Neutrophil (primary cell): Measurements from ENCODE around the gene SRSF6.
"Not testable (repeated sequence)": the region's sequence is repeated elsewhere in the genome, so short reads cannot be mapped to it uniquely, and the experiment has no call there.

Source experiments
- H3K27ac ChIP-seq: fragments of 200-600 bp; sonication (generic); 2 replicates; pipeline ENCODE4 v1.5.1; 2016; ENCODE audit warnings: mild to moderate bottlenecking, moderate library complexity
- H3K27me3 ChIP-seq: fragments of 200-600 bp; sonication (generic); 2 replicates; pipeline ENCODE4 v1.6.0; 2016; ENCODE audit warnings: mild to moderate bottlenecking
- H3K36me3 ChIP-seq: fragments of 200-600 bp; sonication (generic); 2 replicates; pipeline ENCODE4 v1.5.1; 2017
- H3K4me1 ChIP-seq, 2 experiments: fragments of 200-600 bp in 1 of 2; sonication (generic) in 1 of 2; 1 replicate in 1 of 2; 2 replicates in 1 of 2; pipeline versions ENCODE4 v1.5.1 to v1.6.1; 2013 to 2016; ENCODE audit warnings: low read depth in 1 of 2, low read length in 1 of 2, mild to moderate bottlenecking in 1 of 2, moderate library complexity in 1 of 2; ENCODE audit not compliant: control insufficient read depth in 1 of 2, insufficient read depth in 1 of 2
- H3K4me3 ChIP-seq, 2 experiments: fragments of 200-600 bp in 1 of 2; sonication (generic) in 1 of 2; 1 replicate in 1 of 2; 2 replicates in 1 of 2; pipeline ENCODE4 v1.5.1; 2013 to 2016; ENCODE audit warnings: low read depth in 1 of 2, low read length in 1 of 2, mild to moderate bottlenecking in 1 of 2, moderate library complexity in 1 of 2
- H3K9me3 ChIP-seq: fragments of 200-600 bp; sonication (generic); 2 replicates; pipeline ENCODE4 v1.5.1; 2016
- CTCF ChIP-seq: fragments of 200-600 bp; sonication (generic); IDR thresholded peaks from 2 replicates; pipeline ENCODE4 v1.5.1; 2016; ENCODE audit warnings: antibody characterized with exemption

Gene SRSF6

GRCh38 chr20:43477193-43477592 is 19.5 kb downstream of the SRSF6 start:
- H3K9me3 ChIP-seq: no peaks in the 10 kb centered on the region
- H3K27me3 ChIP-seq: peaks cover 4% of the 10 kb centered on the region

GRCh38 chr20:43477619-43478018 is 19.9 kb downstream of the SRSF6 start:
- no peak for TF ChIP-seq CTCF
- Histone ChIP-seq H3K36me3 (no peaks in the 10 kb centered on the region), H3K27me3 (peaks cover 4% of the 10 kb centered on the region), H3K27ac (no peak overlapping the region), H3K4me3 (no peak overlapping the region), H3K9me3 (no peaks in the 10 kb centered on the region), H3K4me1 (no peaks in the 10 kb centered on the region)

More at GRCh38 chr20:43477193-43477592, 19.5 kb downstream of the SRSF6 start:
- H3K36me3 ChIP-seq: no peaks in the 10 kb centered on the region
- H3K4me3 ChIP-seq: no peak overlapping the region
- no peaks in the 10 kb centered on the region for H3K4me1 ChIP-seq
- H3K27ac ChIP-seq: no peak overlapping the region
- no peak for TF ChIP-seq CTCF

- Histone ChIP-seq H3K9me3 (no peaks in the 10 kb centered on the region), H3K4me3 (no peak overlapping the region), H3K4me1 (no peaks in the 10 kb centered on the region), H3K36me3 (no peaks in the 10 kb centered on the region), H3K27ac (no peak overlapping the region), H3K27me3 (no peaks in the 10 kb centered on the region)
- TF ChIP-seq CTCF: no peak
Observed at GRCh38 chr20:43490038-43490437, 32.3 kb downstream of the SRSF6 start.

- TF ChIP-seq CTCF: no peak
- Histone ChIP-seq H3K4me3 (no peak overlapping the region), H3K27ac (no peak overlapping the region), H3K27me3 (no peaks in the 10 kb centered on the region), H3K36me3 (no peaks in the 10 kb centered on the region), H3K9me3 (no peaks in the 10 kb centered on the region), H3K4me1 (no peaks in the 10 kb centered on the region)
Observed at GRCh38 chr20:43492101-43492500, 34.4 kb downstream of the SRSF6 start.

GRCh38 chr20:43495388-43495787 is 37.7 kb downstream of the SRSF6 start:
- Histone ChIP-seq H3K9me3 (no peaks in the 10 kb centered on the region), H3K4me3 (no peak overlapping the region), H3K4me1 (no peaks in the 10 kb centered on the region), H3K27ac (no peak overlapping the region), H3K36me3 (no peaks in the 10 kb centered on the region), H3K27me3 (no peaks in the 10 kb centered on the region)
- no peak for TF ChIP-seq CTCF

- H3K4me3 ChIP-seq, H3K36me3 ChIP-seq, H3K9me3 ChIP-seq, H3K27ac ChIP-seq, H3K4me1 ChIP-seq: not testable (repeated sequence)
- H3K27me3 ChIP-seq: peaks cover 50% of the 10 kb centered on the region
Observed at GRCh38 chr20:43502021-43502420, 44.3 kb downstream of the SRSF6 start.
